Measurements from ENCODE around the gene SMAD9. TPM values are rescaled to one million over a fixed set of nuclear protein-coding genes. Genes with fewer than 3 reads are reported as not detected.

The SMAD9 gene
- total and polyA plus RNA-seq, 2 of the 4 experiments (the other 2 are of a cell fraction), result 3.2 to 4.8 TPM

GRCh38 chr13:36910545-36910944, 9.5 kb downstream of the SMAD9 start:
- Histone ChIP-seq H3K4me1 (ENCODE audit: control insufficient read depth, insufficient read depth, low read length) (peaks cover 4% of the 10 kb centered on the region), H3K27ac (ENCODE audit: insufficient read depth, low read length) (no peak overlapping the region), H3K9me1 (ENCODE audit: insufficient read depth, low read length) (peaks cover 10% of the 10 kb centered on the region; the same call in 1 of the 2 replicates), H2BK20ac (ENCODE audit: low read depth, low read length) (no peak overlapping the region), H2AK5ac (ENCODE audit: low read depth, low read length) (no peak overlapping the region; the same call in 1 of the 2 replicates), H4K91ac (ENCODE audit: insufficient read depth, low read depth, low read length) (no peak overlapping the region), H2BK5ac (ENCODE audit: low read depth, low read length, poor library complexity, severe bottlenecking) (no peak overlapping the region), H3K18ac (ENCODE audit: low read depth, low read length) (no peak overlapping the region), H3K27me3 (ENCODE audit: control insufficient read depth, insufficient read depth, low read length) (no peaks in the 10 kb centered on the region), H2AK9ac (replicated peaks; ENCODE audit: low read depth, low read length, poor library complexity) (no peak overlapping the region), H3K36me3 (ENCODE audit: control insufficient read depth, insufficient read depth, low read length) (peaks cover 2% of the 10 kb centered on the region), H3K4me2 (ENCODE audit: low read depth, low read length) (no peak overlapping the region), H3K14ac (replicated peaks; ENCODE audit: low read depth, low read length) (no peak overlapping the region), H3K23ac (ENCODE audit: low read depth, low read length) (no peak overlapping the region), H3K4ac (ENCODE audit: low read depth, low read length) (no peak overlapping the region; the same call in 1 of the 2 replicates), H4K5ac (ENCODE audit: low read depth, low read length) (0 out of 2 replicates have a peak overlapping the region, but pooled peaks have one; percentile 30), H4K8ac (ENCODE audit: low read depth in 2 of 2, low read length in 2 of 2) (no peak overlapping the region), H3K56ac (ENCODE audit: extremely low read depth, insufficient read depth, low read length) (no peak overlapping the region), H3K4me3 (ENCODE audit: insufficient read depth, low read depth, low read length) (no peak overlapping the region), H2BK15ac (ENCODE audit: low read depth, low read length) (no peak overlapping the region), H2AFZ (replicated peaks; ENCODE audit: low read length, poor library complexity) (no peak overlapping the region), H2BK120ac (ENCODE audit: low read depth, low read length) (no peak overlapping the region), H3K79me1 (ENCODE audit: low read depth in 1 of 2, low read length in 2 of 2) (peaks cover 26 to 64% of the 10 kb centered on the region in 2 experiments), H3K9ac (ENCODE audit: low read depth, low read length) (no peak overlapping the region), H4K20me1 (ENCODE audit: insufficient read depth, low read length) (no peaks in the 10 kb centered on the region), H3K9me3 (ENCODE audit: control insufficient read depth, insufficient read depth, low read length) (no peaks in the 10 kb centered on the region)
- in situ Hi-C loops (cut with MboI; ENCODE audit: low sequenced_read_pairs) (no loop called here), intact Hi-C loops (cut with micrococcal nuclease) (no loop called here), dilution Hi-C loops (cut with HindIII; ENCODE audit: low sequenced_read_pairs, unreplicated experiment) (no loop called here)
- ATAC-seq (ENCODE audit: low read depth) (no peak), DNase-seq (no peak)
- CTCF ChIA-PET, result no interaction called here
- no TSS peak for BruUV-seq (replicated peaks)
- TF ChIP-seq MAZ (IDR thresholded peaks at IDR 0.05; ENCODE audit: borderline replicate concordance, low read depth, low read length) (no peak), RAD21 (IDR thresholded peaks at IDR 0.05; ENCODE audit: low read length) (no peak), SMC3 (IDR thresholded peaks at IDR 0.05; ENCODE audit: low read depth, low read length) (no peak), CEBPB (IDR thresholded peaks at IDR 0.05; ENCODE audit: low read depth, low read length) (no peak), MAFK (IDR thresholded peaks at IDR 0.05; ENCODE audit: low read depth, low read length) (no peak)
- WGBS, 2 experiments (ENCODE audit: extremely low coverage in 2 of 2, insufficient read length in 1 of 2), result no CpG with 5 or more reads among the region's 1 CpG
- POLR2A ChIA-PET (ENCODE audit: unreplicated experiment), result no interaction called here
